ENCODE data around the gene LY6G5C. TPM values are rescaled to one million over a fixed set of nuclear protein-coding genes. Genes with fewer than 3 reads are reported as not detected.

The LY6G5C gene
- total and polyA plus RNA-seq, 9 of the 15 experiments (the other 6 are each of a cell fraction or from before 2014, with no cell fraction given) = 0.10 to 0.67 (median 0.46) TPM; not detected in 4

DNA sequence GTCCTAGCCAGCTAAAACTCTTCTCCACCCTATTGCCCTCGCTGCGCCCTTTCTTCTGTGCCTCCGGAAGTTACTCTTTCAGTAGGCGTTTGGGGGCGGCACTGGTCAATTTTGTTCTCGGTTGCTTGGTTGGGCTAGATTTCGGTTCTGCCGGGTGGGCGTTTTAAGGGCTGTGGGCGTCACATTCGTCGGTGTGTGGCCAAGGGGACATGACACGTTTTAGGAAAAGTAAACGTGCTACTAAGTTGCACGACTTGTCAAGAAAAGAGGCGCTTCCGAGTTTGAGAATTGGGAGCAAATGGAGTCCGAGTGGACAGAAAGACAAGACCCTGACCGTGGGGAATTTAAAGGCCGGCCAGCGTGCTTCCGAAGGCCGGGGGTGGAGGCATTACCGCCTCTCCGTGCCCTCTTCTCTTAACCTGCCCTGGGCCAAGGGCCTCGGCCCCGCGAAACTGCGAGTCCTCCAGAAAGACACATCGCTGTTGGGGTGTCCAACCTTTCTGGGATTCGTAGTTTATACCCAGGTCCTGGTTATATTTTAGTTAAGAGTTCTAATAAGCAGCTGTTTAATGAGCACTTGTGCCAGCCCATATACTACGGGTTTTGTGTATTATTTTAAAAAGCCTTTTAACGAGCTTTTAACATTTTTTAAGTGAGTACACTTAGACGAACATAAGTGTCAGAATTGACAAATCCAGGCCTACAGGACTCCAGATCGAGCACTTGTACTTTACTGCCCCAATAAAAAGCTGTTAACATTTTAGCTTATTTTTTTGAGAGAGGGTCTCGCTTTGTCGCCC lies 27.7 kb downstream of the LY6G5C start (continued):
- TF ChIP-seq, protein P1, sequence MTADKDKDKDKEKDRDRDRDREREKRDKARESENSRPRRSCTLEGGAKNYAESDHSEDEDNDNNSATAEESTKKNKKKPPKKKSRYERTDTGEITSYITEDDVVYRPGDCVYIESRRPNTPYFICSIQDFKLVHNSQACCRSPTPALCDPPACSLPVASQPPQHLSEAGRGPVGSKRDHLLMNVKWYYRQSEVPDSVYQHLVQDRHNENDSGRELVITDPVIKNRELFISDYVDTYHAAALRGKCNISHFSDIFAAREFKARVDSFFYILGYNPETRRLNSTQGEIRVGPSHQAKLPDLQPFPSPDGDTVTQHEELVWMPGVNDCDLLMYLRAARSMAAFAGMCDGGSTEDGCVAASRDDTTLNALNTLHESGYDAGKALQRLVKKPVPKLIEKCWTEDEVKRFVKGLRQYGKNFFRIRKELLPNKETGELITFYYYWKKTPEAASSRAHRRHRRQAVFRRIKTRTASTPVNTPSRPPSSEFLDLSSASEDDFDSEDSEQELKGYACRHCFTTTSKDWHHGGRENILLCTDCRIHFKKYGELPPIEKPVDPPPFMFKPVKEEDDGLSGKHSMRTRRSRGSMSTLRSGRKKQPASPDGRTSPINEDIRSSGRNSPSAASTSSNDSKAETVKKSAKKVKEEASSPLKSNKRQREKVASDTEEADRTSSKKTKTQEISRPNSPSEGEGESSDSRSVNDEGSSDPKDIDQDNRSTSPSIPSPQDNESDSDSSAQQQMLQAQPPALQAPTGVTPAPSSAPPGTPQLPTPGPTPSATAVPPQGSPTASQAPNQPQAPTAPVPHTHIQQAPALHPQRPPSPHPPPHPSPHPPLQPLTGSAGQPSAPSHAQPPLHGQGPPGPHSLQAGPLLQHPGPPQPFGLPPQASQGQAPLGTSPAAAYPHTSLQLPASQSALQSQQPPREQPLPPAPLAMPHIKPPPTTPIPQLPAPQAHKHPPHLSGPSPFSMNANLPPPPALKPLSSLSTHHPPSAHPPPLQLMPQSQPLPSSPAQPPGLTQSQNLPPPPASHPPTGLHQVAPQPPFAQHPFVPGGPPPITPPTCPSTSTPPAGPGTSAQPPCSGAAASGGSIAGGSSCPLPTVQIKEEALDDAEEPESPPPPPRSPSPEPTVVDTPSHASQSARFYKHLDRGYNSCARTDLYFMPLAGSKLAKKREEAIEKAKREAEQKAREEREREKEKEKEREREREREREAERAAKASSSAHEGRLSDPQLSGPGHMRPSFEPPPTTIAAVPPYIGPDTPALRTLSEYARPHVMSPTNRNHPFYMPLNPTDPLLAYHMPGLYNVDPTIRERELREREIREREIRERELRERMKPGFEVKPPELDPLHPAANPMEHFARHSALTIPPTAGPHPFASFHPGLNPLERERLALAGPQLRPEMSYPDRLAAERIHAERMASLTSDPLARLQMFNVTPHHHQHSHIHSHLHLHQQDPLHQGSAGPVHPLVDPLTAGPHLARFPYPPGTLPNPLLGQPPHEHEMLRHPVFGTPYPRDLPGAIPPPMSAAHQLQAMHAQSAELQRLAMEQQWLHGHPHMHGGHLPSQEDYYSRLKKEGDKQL (CRISPR knock-in tag; IDR thresholded peaks at IDR 0.05; ENCODE audit: borderline replicate concordance) = no peak
- no peak for TF ChIP-seq ZNF184 (CRISPR knock-in tag; IDR thresholded peaks at IDR 0.05)
- no peak for TF ChIP-seq C11orf30 (IDR thresholded peaks at IDR 0.05; ENCODE audit: low read depth)
- no peak for TF ChIP-seq ARID3B (CRISPR knock-in tag; IDR thresholded peaks at IDR 0.05; ENCODE audit: borderline replicate concordance)
- no peak for TF ChIP-seq ZNF253 (CRISPR knock-in tag; conservative IDR thresholded peaks at IDR 0.05)
- 0 out of 2 replicates have a peak, but pooled peaks have one; percentile 57 for TF ChIP-seq ZNF561 (CRISPR knock-in tag; conservative IDR thresholded peaks at IDR 0.05)
- TF ChIP-seq ZNF124 (CRISPR knock-in tag; IDR thresholded peaks at IDR 0.05) = no peak
- no peak for TF ChIP-seq SREBF2 (CRISPR knock-in tag; IDR thresholded peaks at IDR 0.05)
- TF ChIP-seq, protein P2, sequence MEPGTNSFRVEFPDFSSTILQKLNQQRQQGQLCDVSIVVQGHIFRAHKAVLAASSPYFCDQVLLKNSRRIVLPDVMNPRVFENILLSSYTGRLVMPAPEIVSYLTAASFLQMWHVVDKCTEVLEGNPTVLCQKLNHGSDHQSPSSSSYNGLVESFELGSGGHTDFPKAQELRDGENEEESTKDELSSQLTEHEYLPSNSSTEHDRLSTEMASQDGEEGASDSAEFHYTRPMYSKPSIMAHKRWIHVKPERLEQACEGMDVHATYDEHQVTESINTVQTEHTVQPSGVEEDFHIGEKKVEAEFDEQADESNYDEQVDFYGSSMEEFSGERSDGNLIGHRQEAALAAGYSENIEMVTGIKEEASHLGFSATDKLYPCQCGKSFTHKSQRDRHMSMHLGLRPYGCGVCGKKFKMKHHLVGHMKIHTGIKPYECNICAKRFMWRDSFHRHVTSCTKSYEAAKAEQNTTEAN (CRISPR knock-in tag; IDR thresholded peaks at IDR 0.05) = no peak; the same call in 1 of the 2 replicates
- TF ChIP-seq ZNF224 (CRISPR knock-in tag; IDR thresholded peaks at IDR 0.05) = peak; percentile 74; the same call in 1 of the 2 replicates
- no peak for TF ChIP-seq CHD2 (IDR thresholded peaks at IDR 0.05; ENCODE audit: low read depth, low read length)
- peak in 1 of 2 experiments; percentile 61; a peak in 2 of 3 replicates for TF ChIP-seq CBX3 (IDR thresholded peaks at IDR 0.05; ENCODE audit: borderline replicate concordance in 1 of 2, low read length in 2 of 2)
- TF ChIP-seq ZFP30 (CRISPR knock-in tag; IDR thresholded peaks at IDR 0.05; ENCODE audit: borderline replicate concordance) = no peak
- no peak for TF ChIP-seq CBX5 (IDR thresholded peaks at IDR 0.05; ENCODE audit: borderline replicate concordance, low read depth)
- TF ChIP-seq IRF9 (tag; IDR thresholded peaks at IDR 0.05) = no peak
- peak; percentile 97 for TF ChIP-seq KDM5B (IDR thresholded peaks at IDR 0.05; ENCODE audit: insufficient replicate concordance, low read depth, low read length)
- TF ChIP-seq SRSF7 (optimal IDR thresholded peaks at IDR 0.05; ENCODE audit: low read depth, low read length) = no peak
- TF ChIP-seq DDX20 (tag; IDR thresholded peaks at IDR 0.05; ENCODE audit: low read depth) = 0 out of 2 replicates have a peak, but pooled peaks have one; percentile 42
